NOMO-1 treated with dmso at 0.1 percent for 144 hours (cell line): ENCODE results near the gene DYNLT1.
"Not testable (repeated sequence)": the region's sequence is repeated elsewhere in the genome, so short reads cannot be mapped to it uniquely, and the experiment has no call there.

ENCODE experiments used
- DNase-seq: peaks from one replicate; lab custom pipeline; 2025; ENCODE audit not compliant: unreplicated experiment; lab: John Stamatoyannopoulos, UW

Gene DYNLT1

DNA sequence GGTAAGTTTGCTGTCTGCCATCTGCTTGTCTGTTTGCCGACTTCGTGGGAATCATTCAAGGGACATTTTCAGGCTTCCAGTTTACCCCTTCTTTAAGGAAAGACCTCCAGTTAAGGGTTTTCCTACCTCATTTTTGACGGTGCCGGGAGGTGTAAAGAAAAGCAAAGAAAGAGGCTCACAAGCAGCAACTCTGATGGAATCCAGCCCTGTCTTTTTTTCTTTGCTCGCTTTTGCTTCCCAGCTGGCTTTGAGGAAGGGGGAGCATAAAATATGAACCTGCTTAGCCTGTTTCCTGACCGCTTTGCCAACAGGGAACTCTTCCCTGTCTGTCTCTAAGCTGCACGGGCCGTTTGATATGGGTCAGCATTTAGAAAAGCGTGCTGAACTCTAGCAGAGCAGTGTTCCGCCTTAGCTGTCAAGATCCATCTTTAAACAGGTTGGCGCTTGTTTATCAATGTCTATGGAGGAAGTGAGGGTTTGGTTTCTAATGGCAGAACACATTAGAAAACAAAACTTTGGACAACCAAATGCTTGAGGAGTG is 19.2 kb upstream of the DYNLT1 start:
- no peak for DNase-seq

DNA sequence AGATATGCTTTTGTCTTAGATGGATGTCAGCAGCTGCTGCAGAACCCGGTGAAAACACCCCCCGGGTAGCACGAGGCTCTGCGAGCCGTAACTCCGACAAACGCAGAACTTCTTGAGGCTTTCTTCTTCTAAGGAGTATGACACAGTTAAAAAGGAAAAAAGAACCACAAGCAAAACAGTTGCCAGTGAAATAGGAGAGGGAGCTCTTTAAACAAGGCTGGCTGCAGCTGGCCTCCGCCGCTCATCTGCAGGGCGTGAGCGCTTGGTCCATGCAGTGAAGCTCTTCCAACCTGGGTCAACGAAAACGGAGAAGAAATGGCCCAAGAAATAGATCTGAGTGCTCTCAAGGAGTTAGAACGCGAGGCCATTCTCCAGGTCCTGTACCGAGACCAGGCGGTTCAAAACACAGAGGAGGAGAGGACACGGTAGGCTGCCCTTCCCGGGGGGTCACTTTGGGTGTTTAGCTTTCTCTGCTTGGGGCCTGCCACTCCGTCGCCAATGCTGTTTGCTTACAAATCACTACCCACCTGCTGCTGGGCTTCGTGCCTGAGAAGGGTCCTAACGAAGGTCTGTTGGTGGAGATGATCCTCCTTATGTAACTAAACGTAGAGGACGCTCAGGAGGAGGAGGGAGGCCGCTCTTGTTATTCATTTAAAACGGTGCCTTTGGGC is 18.5 kb upstream of the DYNLT1 start:
- DNase-seq: peak; percentile 74

DNA sequence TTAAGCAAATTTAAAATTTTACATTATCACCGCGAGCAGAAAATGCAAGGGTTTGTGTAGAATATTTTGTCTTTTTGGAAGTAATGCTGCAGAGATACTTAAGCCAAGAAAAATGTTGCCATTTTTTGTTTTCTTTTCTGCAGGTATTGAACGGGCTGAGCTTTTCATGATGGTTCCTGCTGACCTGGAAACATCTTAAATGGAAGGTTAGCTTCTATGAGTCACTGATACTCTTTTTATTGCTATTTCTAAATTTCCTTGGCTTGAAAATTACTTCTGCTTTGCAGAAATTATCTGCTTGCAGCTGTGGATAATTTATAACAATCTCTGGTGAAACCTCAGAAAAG is 18.0 kb upstream of the DYNLT1 start:
- no peak for DNase-seq

DNA sequence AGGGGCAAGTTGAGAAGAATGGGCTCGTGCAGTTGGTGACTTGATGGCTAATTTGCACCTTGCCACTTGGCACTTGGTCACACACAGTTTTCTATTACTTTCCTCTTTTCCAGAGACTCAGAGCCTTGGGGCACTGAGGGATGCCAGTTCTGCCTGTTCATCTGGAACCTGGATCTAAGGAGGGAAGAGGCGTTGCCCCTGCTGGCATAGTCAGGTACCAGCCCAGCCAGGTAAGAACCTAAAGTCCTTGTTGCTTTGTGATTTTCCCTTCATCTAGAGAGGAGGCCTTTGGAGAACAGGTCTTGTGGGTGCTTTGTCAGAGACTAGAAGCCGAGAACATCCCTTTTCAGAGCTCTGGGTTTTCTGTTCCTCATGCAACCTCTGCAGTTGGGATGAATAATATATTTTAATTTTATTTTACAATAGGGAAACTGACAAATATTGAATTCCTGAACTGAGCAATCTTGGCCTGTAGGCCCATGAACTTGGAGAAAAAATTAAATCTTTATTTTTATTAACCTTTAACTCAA is 16.7 kb upstream of the DYNLT1 start:
- DNase-seq: no peak

DNA sequence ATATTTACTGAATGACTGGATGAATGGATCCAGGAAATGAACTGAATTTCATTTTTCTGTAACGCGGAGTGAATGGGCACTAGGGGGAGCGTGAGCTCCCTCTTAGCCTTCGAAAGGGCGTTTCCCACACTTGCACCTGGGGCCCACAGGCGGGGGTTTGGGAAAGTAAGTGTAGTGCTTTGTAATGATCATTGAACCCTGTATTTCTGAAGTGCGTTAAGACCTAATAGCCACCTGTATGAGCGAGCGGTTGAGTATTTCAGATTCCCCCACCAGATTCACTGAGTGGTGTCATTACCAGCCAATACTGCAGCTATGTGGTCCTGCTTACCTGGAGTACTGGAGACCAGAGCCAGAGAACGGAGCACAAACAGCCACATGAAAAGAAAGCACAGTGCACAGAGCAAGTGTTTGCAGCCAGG is 15.8 kb upstream of the DYNLT1 start:
- no peak for DNase-seq

DNA sequence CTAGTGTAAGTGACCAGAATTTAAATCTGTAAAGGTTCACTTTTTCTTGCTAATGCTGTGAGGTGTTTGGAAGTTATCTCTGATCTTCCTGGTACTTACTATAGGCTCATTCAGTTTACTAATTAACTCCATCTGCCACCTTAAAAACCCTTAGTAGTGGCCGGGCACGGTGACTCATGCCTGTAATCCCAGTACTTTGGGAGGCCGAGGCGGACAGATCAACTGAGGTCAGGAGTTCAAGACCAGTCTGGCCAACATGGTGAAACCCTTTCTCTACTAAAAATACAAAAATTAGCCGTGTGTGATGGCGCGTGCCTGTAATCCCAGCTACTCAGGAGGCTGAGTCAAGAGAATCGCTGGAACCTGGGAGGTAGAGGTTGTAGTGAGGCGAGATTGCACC is 12.4 kb upstream of the DYNLT1 start:
- not testable (repeated sequence) for DNase-seq

DNA sequence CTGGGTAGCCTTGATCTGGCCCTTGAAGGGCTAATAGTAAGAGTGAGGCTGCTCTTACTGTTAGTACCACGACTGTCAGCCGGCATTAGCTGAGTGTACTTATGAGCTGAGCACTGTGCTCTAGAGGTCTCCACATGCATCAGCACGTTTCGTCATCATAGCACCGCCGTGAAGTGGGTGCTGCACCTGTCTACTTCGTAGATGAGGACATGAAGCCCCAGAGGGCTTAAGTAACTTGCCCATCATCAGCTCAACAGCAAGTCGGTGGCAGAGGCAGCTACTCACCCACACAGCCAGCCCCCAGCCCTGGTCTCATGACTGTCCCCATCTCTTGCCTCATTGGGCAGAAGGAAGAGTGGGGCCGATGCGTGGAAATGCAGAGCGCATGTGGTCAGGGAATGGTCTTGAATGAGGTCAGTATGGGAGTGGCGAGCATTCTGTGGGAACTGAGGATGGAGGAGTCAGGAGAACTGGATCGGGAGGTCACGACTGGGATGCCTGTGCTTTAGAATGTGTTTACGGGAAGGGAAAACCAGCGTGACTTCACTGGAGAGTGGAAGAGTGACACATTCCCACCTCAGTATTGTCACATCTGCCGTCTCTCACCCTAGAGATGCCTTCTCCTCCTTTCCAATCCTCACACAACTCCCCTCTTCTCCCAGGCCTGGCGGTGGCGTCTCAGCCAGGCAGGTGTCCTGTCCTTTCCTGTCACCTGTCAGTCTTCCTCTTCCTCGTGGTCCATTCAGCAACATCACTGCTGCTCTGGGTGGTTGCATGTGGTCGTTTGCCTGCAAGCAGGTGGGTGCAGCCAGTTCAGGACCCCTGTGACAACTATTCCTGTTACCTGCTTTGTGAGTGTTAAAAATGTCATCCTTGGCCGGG is 11.3 kb upstream of the DYNLT1 start:
- no peak for DNase-seq

DNA sequence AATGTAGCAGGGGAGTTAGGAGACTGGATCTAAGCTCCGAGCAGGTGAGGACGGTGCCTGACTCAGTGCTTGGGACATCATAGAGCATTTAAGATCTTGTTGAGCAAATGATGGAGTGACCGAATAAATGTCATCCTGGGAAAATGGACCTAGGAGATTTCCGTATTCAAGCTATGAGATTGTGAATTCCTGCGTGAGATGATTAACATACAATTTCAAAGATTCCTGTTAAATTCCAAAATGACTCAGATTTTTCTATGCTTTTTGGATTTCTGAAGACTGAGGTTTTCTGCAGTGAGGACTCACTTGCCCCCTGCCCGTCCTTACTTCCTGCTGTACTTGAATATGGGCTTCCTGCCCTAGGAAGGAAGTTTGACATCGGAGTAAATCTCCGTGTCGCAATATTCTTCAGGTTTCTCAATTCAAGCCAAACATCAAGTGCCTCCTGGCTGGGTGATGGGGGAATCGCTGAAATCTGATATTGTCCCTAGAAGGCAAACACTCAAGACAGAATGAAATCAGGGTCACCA is 10.5 kb upstream of the DYNLT1 start:
- peak; percentile 25 for DNase-seq

DNA sequence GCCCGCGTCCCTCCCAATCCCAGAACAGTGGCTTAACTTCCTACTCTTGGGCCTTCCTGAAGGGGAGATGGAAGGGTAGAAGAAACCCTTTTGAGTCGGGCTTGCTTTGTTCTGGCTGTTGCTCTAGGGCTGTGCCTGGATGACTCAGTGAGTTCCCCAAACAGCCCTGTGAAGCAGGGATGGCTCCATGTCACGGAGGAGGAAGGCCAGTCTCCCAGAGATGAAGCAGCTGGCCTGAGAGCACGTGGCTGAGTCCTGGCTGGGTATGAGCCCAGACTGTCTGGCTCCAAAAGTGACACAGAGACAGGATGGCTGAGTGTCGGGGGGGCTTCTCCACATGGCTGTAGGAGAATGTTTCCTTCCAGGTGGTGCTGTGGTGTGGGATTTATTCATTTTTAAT is 10.0 kb upstream of the DYNLT1 start:
- DNase-seq: no peak

DNA sequence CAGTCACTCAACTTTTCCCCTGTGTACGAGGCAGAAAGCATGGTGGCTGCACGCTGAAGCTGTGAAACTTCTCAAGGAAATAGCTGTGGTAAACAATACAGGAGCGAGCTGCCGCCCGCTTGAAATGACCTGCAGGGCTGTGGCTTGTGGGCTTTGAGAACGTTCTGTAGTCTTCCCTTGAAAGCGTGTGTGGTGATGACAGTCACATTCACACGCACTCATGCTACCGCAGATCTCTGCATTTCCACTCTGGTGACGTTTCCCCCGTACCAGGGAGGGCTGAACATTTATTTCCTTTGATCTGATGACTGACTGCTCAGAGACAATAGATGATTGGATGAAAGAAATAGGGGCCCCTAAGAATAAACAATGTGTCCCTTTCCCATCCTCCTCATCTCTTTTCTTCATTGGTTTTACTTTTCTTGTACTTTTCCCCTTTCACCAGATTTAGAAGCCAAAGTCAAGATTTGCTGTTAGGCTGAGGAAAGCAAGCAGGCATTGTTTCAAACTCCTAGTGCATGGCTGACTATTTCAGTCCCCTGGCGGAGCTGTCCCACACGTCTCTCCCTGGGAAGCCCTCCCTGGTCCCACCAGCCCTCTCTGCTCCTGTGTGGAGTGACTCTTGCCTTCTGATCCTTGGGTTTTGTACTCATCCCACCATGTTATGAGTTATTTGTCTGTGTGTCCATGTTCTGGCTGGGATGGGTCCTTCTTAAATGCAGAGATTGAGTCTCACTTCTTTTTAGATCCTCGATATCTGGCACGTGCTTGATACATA is 9.2 kb upstream of the DYNLT1 start:
- peak; percentile 51 for DNase-seq

DNA sequence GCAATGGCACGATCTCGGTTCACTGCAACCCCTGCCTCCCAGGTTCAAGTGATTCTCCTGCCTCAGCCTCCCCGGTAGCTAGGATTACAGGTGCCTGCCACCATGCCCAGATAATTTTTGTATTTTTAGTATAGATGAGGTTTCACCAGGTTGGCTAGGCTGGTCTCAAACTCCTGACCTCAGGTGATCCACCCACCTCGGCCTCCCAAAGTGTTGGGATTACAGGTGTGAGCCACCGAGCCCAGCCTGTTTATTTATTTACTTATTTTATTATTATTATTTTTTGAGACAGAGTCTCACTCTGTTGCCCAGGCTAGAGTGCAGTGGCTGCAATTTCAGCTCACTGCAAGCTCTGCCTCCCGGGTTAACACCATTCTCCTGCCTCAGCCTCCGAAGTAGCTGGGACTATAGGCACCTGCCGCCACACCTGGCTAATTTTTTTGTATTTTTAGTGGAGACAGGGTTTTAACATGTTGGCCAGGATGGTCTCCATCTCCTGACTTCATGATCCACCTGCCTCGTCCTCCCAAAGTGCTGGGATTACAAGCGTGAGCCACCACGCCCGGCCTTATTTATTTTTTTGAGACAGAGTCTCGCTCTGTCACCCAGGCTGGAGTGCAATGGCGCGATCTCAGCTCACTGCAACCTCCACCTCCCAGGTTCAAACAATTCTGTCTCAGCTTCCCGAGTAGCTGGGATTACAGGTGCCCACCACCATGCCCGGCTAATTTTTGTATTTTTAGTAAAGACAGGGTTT is 7.6 kb upstream of the DYNLT1 start:
- not testable (repeated sequence) for DNase-seq

DNA sequence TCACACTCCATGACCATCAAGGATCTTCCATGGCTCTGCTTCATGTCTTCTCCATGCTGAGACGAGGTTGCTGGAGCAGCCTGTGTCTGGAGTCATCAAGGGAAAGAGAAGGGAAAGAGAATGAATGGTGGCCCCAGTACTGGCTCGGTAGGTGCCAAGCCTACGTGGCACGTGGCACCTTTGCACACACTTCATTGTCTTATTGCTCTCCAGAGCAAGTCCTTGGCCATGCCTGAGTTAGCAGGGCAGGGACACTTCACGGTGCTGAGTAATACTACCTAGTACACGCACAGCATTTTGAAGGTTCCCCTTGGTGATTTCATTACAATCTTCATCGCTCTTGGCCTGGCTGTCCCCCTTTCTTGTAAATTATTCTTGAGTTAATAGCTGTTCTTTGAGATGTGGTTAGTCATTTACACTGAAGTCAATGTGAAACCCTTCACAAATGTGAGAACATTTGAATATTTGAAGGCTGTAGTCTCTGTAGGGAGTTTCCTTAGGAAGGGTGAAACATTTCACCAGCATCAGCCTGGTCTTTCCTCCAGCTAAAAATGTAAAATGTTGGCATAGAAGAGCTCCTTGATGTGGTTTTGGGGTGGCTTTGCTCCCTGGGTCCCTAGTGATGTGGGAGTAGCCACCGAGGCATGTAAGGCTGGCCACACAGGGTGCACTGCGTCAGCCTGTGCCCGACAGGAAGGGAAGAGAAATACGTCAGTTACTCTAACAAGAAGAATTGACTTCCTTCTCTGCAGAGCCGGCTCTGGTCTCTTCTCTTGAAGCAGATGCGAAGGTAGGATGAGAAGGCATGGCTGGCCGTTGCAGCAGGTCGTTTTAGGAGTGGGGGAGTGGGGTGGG is 5.0 kb upstream of the DYNLT1 start, which contains the start of gene SYTL3:
Gene SYTL3, plus strand, starts transcription at position 766 of the 855 bp plus-strand sequence. CDS start 13,215 bp downstream, outside the sequence.
- DNase-seq: peak; percentile 30

DNA sequence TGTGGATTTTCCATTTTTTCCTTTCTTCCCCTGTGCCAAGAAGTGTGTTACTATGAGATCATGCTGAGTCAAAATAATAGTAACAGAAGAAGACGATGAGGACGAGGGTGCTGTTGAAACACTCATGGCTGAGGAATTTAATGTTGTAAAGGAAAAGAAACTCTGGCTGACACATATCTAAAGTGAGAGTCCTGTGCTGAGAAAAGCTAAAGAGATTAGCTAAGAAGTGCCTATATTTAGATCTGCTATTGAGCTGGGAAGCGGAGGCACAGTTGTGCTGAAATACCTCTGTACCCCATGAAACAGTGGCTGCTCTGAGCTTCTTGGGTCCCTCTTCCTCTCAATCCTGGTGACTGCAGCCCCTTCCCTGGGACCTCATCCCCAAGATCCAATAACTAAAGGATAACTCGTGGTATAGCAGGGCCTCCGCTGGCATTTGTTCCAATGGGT is 4.2 kb upstream of the DYNLT1 start:
- no peak for DNase-seq

DNA sequence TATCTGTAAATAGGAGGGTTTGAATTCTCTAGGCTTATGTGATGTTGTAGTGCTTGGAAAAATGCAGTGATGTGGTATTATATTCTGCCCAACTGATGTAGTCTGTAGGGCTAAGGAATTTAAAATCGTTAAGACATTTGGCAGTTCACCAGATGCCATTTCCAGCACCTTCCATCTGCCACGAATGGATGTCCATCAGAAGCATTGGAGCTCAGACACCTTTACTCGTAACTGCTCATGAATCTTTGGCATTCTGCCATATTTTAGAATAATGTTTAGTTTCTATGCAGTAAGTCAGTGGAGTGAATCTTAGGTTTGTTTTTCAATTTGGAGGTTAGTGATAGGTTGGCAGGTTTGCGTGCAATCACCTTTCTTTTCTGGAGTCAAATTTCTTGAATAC is 3.0 kb upstream of the DYNLT1 start:
- no peak for DNase-seq

DNA sequence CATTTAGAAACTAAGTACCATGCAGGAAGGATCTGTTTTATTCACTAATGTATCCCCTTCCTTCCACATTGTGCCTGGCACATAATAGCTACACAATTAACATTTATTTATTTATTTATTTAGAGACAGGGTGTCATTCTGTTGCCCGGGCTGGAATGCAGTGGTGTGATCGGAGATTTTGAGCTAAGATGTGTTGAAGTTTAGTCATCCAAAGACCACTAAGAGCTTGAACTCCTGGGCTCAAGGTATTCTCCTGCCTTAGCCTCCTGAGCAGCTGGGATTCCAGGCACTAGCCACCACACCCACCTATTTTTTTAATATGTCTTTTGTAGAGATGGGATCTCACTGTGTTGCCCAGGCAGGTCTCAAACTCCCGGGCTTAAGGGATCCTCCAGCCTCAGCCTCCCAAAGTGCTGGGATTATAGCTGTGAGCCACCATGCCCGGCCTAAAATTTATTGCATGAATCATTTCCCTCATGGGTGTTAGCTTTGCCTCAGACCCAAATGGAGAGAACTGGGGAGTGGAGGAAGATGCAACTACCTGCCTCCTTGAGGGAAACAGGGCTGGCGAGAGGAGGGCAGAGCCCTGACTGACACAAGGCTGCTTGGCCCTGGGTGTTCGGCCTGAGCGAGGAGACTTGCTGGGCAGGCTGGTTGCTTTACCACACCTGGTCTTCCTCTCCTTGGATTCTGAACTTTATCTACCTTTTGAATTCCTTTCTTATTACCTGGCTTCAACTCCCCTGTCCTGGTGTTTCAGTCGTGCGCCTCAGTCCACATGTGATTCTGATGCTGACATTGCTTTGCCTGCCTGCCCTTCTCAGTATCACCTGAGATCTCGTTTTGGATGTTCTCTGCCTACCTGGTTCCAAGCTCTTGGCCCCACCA is 1.7 kb upstream of the DYNLT1 start:
- no peak for DNase-seq

DNA sequence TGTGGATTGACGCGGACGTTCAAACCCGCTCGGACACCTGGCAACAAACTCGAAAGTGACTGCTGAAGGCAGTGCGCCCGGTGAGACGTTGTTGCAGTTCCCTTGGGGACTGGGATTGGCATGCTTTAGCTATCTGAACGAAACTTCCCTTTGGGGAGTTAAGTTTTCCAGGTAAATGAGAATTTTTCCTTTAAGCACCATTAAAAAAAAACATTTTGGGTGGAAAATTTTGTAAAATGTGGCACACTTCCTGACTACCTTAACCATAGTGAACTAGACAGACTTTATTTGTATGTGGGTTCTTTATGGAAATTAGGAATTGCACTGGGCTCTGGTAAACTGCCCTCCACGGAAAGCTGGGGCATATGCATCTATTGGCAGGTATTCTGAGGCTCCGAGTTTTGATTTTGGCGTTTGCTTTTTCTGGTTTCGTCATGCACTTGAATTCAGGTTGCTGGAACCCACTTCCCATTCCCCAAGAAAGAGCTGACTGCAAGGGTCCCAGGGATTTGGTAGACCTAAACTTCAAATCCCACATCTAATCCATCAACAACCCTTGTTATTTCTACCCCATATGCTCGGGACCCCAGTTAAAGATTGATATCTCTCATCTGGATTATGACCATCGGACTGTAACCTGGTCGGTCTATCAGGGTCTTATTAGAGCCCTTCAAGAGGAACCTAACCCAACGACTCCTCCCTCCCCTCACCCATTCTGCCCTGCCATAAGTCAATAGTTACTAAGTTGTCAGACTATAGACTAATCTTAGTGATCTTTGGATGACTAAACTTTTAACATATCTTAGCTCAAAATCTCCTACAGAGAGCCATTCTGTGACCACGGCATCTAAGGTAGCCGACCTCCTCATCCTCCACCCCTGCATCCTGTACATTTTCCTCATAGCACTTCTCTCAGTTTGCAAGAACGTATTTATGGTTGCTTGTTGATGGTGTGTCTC is 800 bp upstream of the DYNLT1 start:
- DNase-seq: no peak

DNA sequence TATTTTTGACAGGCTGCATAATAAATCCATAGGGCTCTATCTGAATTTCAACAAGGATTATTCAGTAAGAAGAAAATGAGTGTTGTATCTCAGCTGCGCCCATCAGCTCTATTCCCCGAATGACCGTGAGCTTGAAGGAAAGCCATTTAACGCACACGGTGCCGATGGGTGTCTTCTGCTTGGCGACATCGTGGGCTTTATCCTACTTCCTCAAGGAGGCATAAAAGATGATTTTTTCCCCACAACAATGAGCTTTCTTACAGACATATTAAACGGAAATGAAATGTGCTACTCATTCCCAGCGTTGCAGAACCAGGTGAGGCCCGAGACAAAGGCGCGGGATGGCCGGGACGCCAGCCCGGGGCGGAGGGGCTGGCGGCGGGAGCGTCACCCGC is 710 bp downstream of the DYNLT1 start:
- no peak for DNase-seq
